HEK293 (cell line): Measurements from ENCODE around the gene USP19.

ENCODE experiments used
- GFI1B ChIP-seq: fragments of 450-650 bp; formaldehyde crosslinking; IDR thresholded peaks from 2 replicates; pipeline ENCODE4 v1.5.1; 2016; ENCODE audit warnings: missing biosample characterization, missing genetic modification characterization
- HOXA7 ChIP-seq: sonication (generic); formaldehyde crosslinking; IDR thresholded peaks from 2 replicates; pipeline ENCODE4 v1.8.1; 2022; ENCODE audit warnings: missing genetic modification reagents, borderline replicate concordance
- HOXD13 ChIP-seq: sonication (generic); formaldehyde crosslinking; IDR thresholded peaks from 2 replicates; pipeline ENCODE4 v1.8.0; 2022; ENCODE audit warnings: missing genetic modification reagents, borderline replicate concordance
- KLF1 ChIP-seq: fragments of 450-650 bp; formaldehyde crosslinking; IDR thresholded peaks from 2 replicates; pipeline ENCODE4 v1.5.1; 2016; ENCODE audit warnings: missing biosample characterization, missing genetic modification characterization
- PRDM10 ChIP-seq: fragments of 450-650 bp; formaldehyde crosslinking; IDR thresholded peaks from 2 replicates; pipeline ENCODE4 v1.5.1; 2016; ENCODE audit warnings: missing biosample characterization, missing genetic modification characterization
- PRDM4 ChIP-seq: fragments of 450-650 bp; formaldehyde crosslinking; IDR thresholded peaks from 2 replicates; pipeline ENCODE4 v1.5.1; 2017; ENCODE audit warnings: missing biosample characterization, missing genetic modification characterization
- SP2 ChIP-seq: fragments of 450-650 bp; formaldehyde crosslinking; IDR thresholded peaks from 2 replicates; pipeline ENCODE4 v1.5.1; 2016; ENCODE audit warnings: missing biosample characterization, missing genetic modification characterization
- ZBTB21 ChIP-seq: fragments of 450-650 bp; formaldehyde crosslinking; IDR thresholded peaks from 2 replicates; pipeline ENCODE4 v1.5.1; 2017; ENCODE audit warnings: missing biosample characterization, missing genetic modification characterization
- ZBTB7A ChIP-seq: fragments of 450-650 bp; formaldehyde crosslinking; IDR thresholded peaks from 2 replicates; pipeline ENCODE4 v1.5.1; 2016; ENCODE audit warnings: low read depth, missing biosample characterization, missing genetic modification characterization
- ZNF10 ChIP-seq: fragments of 450-650 bp; formaldehyde crosslinking; IDR thresholded peaks from 2 replicates; pipeline ENCODE4 v1.5.1; 2017; ENCODE audit warnings: missing biosample characterization, missing genetic modification characterization
- ZNF169 ChIP-seq: fragments of 450-650 bp; formaldehyde crosslinking; IDR thresholded peaks from 2 replicates; pipeline ENCODE4 v1.5.1; 2016; ENCODE audit warnings: missing biosample characterization, missing genetic modification characterization
- ZNF211 ChIP-seq: fragments of 450-650 bp; formaldehyde crosslinking; IDR thresholded peaks from 2 replicates; pipeline ENCODE4 v1.5.1; 2016; ENCODE audit warnings: low read depth, missing biosample characterization, missing genetic modification characterization
- ZNF221 ChIP-seq: fragments of 450-650 bp; formaldehyde crosslinking; IDR thresholded peaks from 2 replicates; pipeline ENCODE4 v1.5.1; 2017; ENCODE audit warnings: missing biosample characterization, missing genetic modification characterization, borderline replicate concordance
- ZNF501 ChIP-seq: fragments of 450-650 bp; formaldehyde crosslinking; IDR thresholded peaks from 2 replicates; pipeline ENCODE4 v1.5.1; 2016; ENCODE audit warnings: missing biosample characterization, missing genetic modification characterization
- ZNF518A ChIP-seq: fragments of 450-650 bp; formaldehyde crosslinking; conservative IDR thresholded peaks from 2 replicates; pipeline ENCODE4 v1.5.1; 2016; ENCODE audit warnings: low read depth, missing biosample characterization, missing genetic modification characterization
- ZNF529 ChIP-seq: fragments of 450-650 bp; formaldehyde crosslinking; IDR thresholded peaks from 2 replicates; pipeline ENCODE4 v1.5.1; 2017; ENCODE audit warnings: missing genetic modification characterization, missing biosample characterization; ENCODE audit not compliant: insufficient replicate concordance
- ZNF544 ChIP-seq: fragments of 450-650 bp; formaldehyde crosslinking; IDR thresholded peaks from 2 replicates; pipeline ENCODE4 v1.5.0; 2017; ENCODE audit warnings: missing biosample characterization, missing genetic modification characterization
- ZNF658 ChIP-seq: fragments of 450-650 bp; formaldehyde crosslinking; IDR thresholded peaks from 2 replicates; pipeline ENCODE4; 2016; ENCODE audit warnings: missing biosample characterization, missing genetic modification characterization
- ZNF664 ChIP-seq: fragments of 450-650 bp; formaldehyde crosslinking; IDR thresholded peaks from 2 replicates; pipeline ENCODE4 v1.5.1; 2016; ENCODE audit warnings: missing biosample characterization, missing genetic modification characterization
- ZNF747 ChIP-seq: fragments of 450-650 bp; formaldehyde crosslinking; IDR thresholded peaks from 2 replicates; pipeline ENCODE4 v1.5.1; 2016; ENCODE audit warnings: missing biosample characterization, missing genetic modification characterization
- ZNF843 ChIP-seq: fragments of 450-650 bp; formaldehyde crosslinking; IDR thresholded peaks from 2 replicates; pipeline ENCODE4 v1.5.1; 2016; ENCODE audit warnings: missing biosample characterization, missing genetic modification characterization
- ZSCAN5A ChIP-seq: fragments of 450-650 bp; formaldehyde crosslinking; IDR thresholded peaks from 2 replicates; pipeline ENCODE4 v1.5.1; 2016; ENCODE audit warnings: missing biosample characterization, missing genetic modification characterization
- ZXDB ChIP-seq: fragments of 450-650 bp; formaldehyde crosslinking; IDR thresholded peaks from 2 replicates; pipeline ENCODE4 v1.5.1; 2016; ENCODE audit warnings: missing biosample characterization, missing genetic modification characterization
- TF ChIP-seq, protein P1 (sequence below): fragments of 450-650 bp; formaldehyde crosslinking; IDR thresholded peaks from 2 replicates; pipeline ENCODE4 v1.5.1; 2016; ENCODE audit warnings: missing biosample characterization, missing genetic modification characterization

The USP19 gene

GRCh38 chr3:49092938-49093852, 27.4 kb downstream of the USP19 start (continued):
- TF ChIP-seq ZNF518A (no peak), ZNF169 (tag by site-specific recombination) (no peak), PRDM10 (tag by site-specific recombination) (no peak; the same call in 1 of the 2 replicates), ZNF529 (tag by site-specific recombination) (no peak), ZNF221 (tag by site-specific recombination) (no peak), ZNF747 (no peak), ZNF843 (tag by site-specific recombination) (no peak), GFI1B (tag by site-specific recombination) (0 out of 2 replicates have a peak, but pooled peaks have one; percentile 18), ZXDB (tag by site-specific recombination) (peak; percentile 37), HOXA7 (CRISPR knock-in tag) (no peak), ZNF211 (tag by site-specific recombination) (no peak), ZNF658 (tag by site-specific recombination) (no peak), ZBTB21 (0 out of 2 replicates have a peak, but pooled peaks have one; percentile 43), HOXD13 (CRISPR knock-in tag) (no peak), ZBTB7A (tag by site-specific recombination) (0 out of 2 replicates have a peak, but pooled peaks have one; percentile 24), KLF1 (tag by site-specific recombination) (0 out of 2 replicates have a peak, but pooled peaks have one; percentile 25), ZNF544 (tag by site-specific recombination) (no peak), ZNF10 (tag by site-specific recombination) (no peak), ZNF664 (tag by site-specific recombination) (0 out of 2 replicates have a peak, but pooled peaks have one; percentile 18), ZSCAN5A (tag by site-specific recombination) (peak; percentile 63; the same call in 1 of the 2 replicates), ZNF501 (tag by site-specific recombination) (no peak), PRDM4 (tag by site-specific recombination) (no peak), SP2 (peak; percentile 34; the same call in 1 of the 2 replicates)
- TF ChIP-seq, protein P1, sequence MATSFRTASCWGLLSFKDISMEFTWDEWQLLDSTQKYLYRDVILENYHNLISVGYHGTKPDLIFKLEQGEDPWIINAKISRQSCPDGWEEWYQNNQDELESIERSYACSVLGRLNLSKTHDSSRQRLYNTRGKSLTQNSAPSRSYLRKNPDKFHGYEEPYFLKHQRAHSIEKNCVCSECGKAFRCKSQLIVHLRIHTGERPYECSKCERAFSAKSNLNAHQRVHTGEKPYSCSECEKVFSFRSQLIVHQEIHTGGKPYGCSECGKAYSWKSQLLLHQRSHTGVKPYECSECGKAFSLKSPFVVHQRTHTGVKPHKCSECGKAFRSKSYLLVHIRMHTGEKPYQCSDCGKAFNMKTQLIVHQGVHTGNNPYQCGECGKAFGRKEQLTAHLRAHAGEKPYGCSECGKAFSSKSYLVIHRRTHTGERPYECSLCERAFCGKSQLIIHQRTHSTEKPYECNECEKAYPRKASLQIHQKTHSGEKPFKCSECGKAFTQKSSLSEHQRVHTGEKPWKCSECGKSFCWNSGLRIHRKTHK (tag by site-specific recombination): no peak
